ENCODE results near the gene DAB2IP.

The DAB2IP gene

GRCh38 chr9:121651295-121652020 lies at the start of gene DAB2IP (continued):
- TF ChIP-seq ZBTB10 (tag by site-specific recombination; IDR thresholded peaks at IDR 0.05) (0 out of 2 replicates have a peak, but pooled peaks have one; percentile 42), ZBTB44 (tag by site-specific recombination; IDR thresholded peaks at IDR 0.05) (no peak), ZNF768 (tag by site-specific recombination; IDR thresholded peaks at IDR 0.05) (no peak), REST (tag by site-specific recombination; IDR thresholded peaks at IDR 0.05) (no peak), ZNF785 (tag by site-specific recombination; IDR thresholded peaks at IDR 0.05) (no peak), ZNF654 (tag by site-specific recombination; IDR thresholded peaks at IDR 0.05; ENCODE audit: low read depth) (no peak), ZSCAN23 (tag by site-specific recombination; IDR thresholded peaks at IDR 0.05) (no peak), ZBTB6 (tag by site-specific recombination; IDR thresholded peaks at IDR 0.05) (no peak), ZNF707 (tag by site-specific recombination; IDR thresholded peaks at IDR 0.05) (no peak), IKZF3 (tag by site-specific recombination; IDR thresholded peaks at IDR 0.05) (no peak), ZNF488 (tag by site-specific recombination; IDR thresholded peaks at IDR 0.05) (no peak), ZNF423 (tag by site-specific recombination; IDR thresholded peaks at IDR 0.05) (no peak), ZNF529 (tag by site-specific recombination; IDR thresholded peaks at IDR 0.05; ENCODE audit: insufficient replicate concordance) (no peak), PATZ1 (tag by site-specific recombination; IDR thresholded peaks at IDR 0.05) (peak; percentile 82), PRDM10 (tag by site-specific recombination; IDR thresholded peaks at IDR 0.05) (peak; percentile 70), ZNF518A (tag by site-specific recombination; conservative IDR thresholded peaks at IDR 0.05; ENCODE audit: low read depth) (no peak)
